Loucy (cell line): ENCODE results near the gene PRMT6.
"Not testable (repeated sequence)": the region's sequence is repeated elsewhere in the genome, so short reads cannot be mapped to it uniquely, and the experiment has no call there.

Source experiments
- H2AFZ ChIP-seq: fragments of 200-600 bp; sonication (generic); 2 replicates; pipeline ENCODE4 v1.6.0; 2016; ENCODE audit warnings: antibody characterized with exemption, mild to moderate bottlenecking, low read length, moderate library complexity
- H3F3A ChIP-seq: fragments of 200-600 bp; 2 replicates; pipeline ENCODE4 v1.6.0; 2016; ENCODE audit warnings: antibody characterized with exemption, low read depth, mild to moderate bottlenecking
- H3K27me3 ChIP-seq: fragments of 200-600 bp; sonication (generic); 2 replicates; pipeline ENCODE4 v1.6.1; 2014; ENCODE audit warnings: low read length, mild to moderate bottlenecking; ENCODE audit not compliant: insufficient read depth, poor library complexity, severe bottlenecking
- H3K36me3 ChIP-seq: fragments of 200-600 bp; sonication (generic); 2 replicates; pipeline ENCODE4 v1.6.1; 2016; ENCODE audit warnings: low read length; ENCODE audit not compliant: insufficient read depth
- H3K4me1 ChIP-seq: fragments of 200-600 bp; sonication (generic); 2 replicates; pipeline ENCODE4 v1.5.1; 2014; ENCODE audit warnings: low read length, mild to moderate bottlenecking; ENCODE audit not compliant: insufficient read depth, poor library complexity, severe bottlenecking
- H3K4me2 ChIP-seq: fragments of 200-600 bp; sonication (generic); 2 replicates; pipeline ENCODE4 v1.6.0; 2014; ENCODE audit warnings: antibody characterized with exemption, low read length, low read depth, mild to moderate bottlenecking; ENCODE audit not compliant: poor library complexity, severe bottlenecking
- H3K4me3 ChIP-seq: fragments of 200-600 bp; sonication (generic); 2 replicates; pipeline ENCODE4 v1.5.1; 2014; ENCODE audit warnings: low read length, mild to moderate bottlenecking, mixed read lengths; ENCODE audit not compliant: poor library complexity, severe bottlenecking
- H3K79me2 ChIP-seq: fragments of 200-600 bp; sonication (generic); 2 replicates; pipeline ENCODE4 v1.6.1; 2014; ENCODE audit warnings: low read length; ENCODE audit not compliant: insufficient read depth
- H3K9ac ChIP-seq: fragments of 200-600 bp; sonication (generic); 2 replicates; pipeline ENCODE4 v1.6.0; 2014; ENCODE audit warnings: mild to moderate bottlenecking, low read depth, low read length, moderate library complexity; ENCODE audit not compliant: poor library complexity, severe bottlenecking
- H3K9me2 ChIP-seq: fragments of 200-600 bp; sonication (generic); replicated peaks from 2 replicates; pipeline ENCODE4 v1.6.1; 2016; ENCODE audit warnings: low read depth, low read length, mixed read lengths
- H3K9me3 ChIP-seq: fragments of 200-600 bp; sonication (generic); 2 replicates; pipeline ENCODE4 v1.6.1; 2014; ENCODE audit warnings: mild to moderate bottlenecking, antibody characterized with exemption, low read length, low read depth; ENCODE audit not compliant: insufficient read depth
- H4K20me1 ChIP-seq: fragments of 200-600 bp; sonication (generic); 2 replicates; pipeline ENCODE4 v1.6.0; 2014; ENCODE audit warnings: antibody characterized with exemption, low read length, mild to moderate bottlenecking; ENCODE audit not compliant: insufficient read depth, poor library complexity, severe bottlenecking
- CTCF ChIP-seq: fragments of 200-600 bp; sonication (generic); conservative IDR thresholded peaks from 2 replicates; pipeline ENCODE4 v1.5.1; 2014; ENCODE audit warnings: mild to moderate bottlenecking, antibody characterized with exemption, low read length
- EZH2phosphoT487 ChIP-seq: fragments of 200-600 bp; IDR thresholded peaks from 2 replicates; pipeline ENCODE4 v1.6.1; 2018; ENCODE audit warnings: antibody characterized with exemption, mild to moderate bottlenecking, moderate library complexity, borderline replicate concordance

PRMT6 gene

GRCh38 chr1:107081102-107081501 lies 24.6 kb downstream of the PRMT6 start:
- Histone ChIP-seq H3K79me2 (no peaks in the 10 kb centered on the region), H3K9ac (no peak overlapping the region), H3K9me3 (no peaks in the 10 kb centered on the region), H3K4me1 (no peaks in the 10 kb centered on the region), H3K4me3 (no peak overlapping the region), H3K36me3 (no peaks in the 10 kb centered on the region), H3K4me2 (no peak overlapping the region), H3K27me3 (peaks cover 6% of the 10 kb centered on the region), H2AFZ (no peak overlapping the region), H4K20me1 (no peaks in the 10 kb centered on the region), H3F3A (no peaks in the 10 kb centered on the region), H3K9me2 (no peaks in the 10 kb centered on the region)
- TF ChIP-seq EZH2phosphoT487 (no peak), CTCF (no peak)

- Histone ChIP-seq H3F3A (no peaks in the 10 kb centered on the region), H2AFZ (no peak overlapping the region), H3K4me1 (no peaks in the 10 kb centered on the region), H3K27me3 (no peaks in the 10 kb centered on the region), H3K9me3 (no peaks in the 10 kb centered on the region), H3K4me2 (no peak overlapping the region), H3K9ac (no peak overlapping the region), H4K20me1 (no peaks in the 10 kb centered on the region), H3K36me3 (no peaks in the 10 kb centered on the region), H3K4me3 (no peak overlapping the region), H3K9me2 (no peaks in the 10 kb centered on the region), H3K79me2 (no peaks in the 10 kb centered on the region)
- TF ChIP-seq EZH2phosphoT487 (no peak), CTCF (no peak)
Measured at GRCh38 chr1:107091418-107091817, 34.9 kb downstream of the PRMT6 start.

GRCh38 chr1:107093395-107093794 lies 36.9 kb downstream of the PRMT6 start:
- H3K9me3 ChIP-seq, H3K9me2 ChIP-seq, H3K4me1 ChIP-seq, H3K27me3 ChIP-seq, H3K4me2 ChIP-seq, H3K9ac ChIP-seq, H3K4me3 ChIP-seq, H3F3A ChIP-seq, H3K79me2 ChIP-seq, H4K20me1 ChIP-seq, H2AFZ ChIP-seq, H3K36me3 ChIP-seq: not testable (repeated sequence)

- no peaks in the 10 kb centered on the region for H3K9me2 ChIP-seq
- H3K4me3 ChIP-seq: no peak overlapping the region
- H3K4me1 ChIP-seq: no peaks in the 10 kb centered on the region
- no peaks in the 10 kb centered on the region for H3K9me3 ChIP-seq
- no peak overlapping the region for H3K4me2 ChIP-seq
- H3K79me2 ChIP-seq: no peaks in the 10 kb centered on the region
- H3K36me3 ChIP-seq: no peaks in the 10 kb centered on the region
- H3K9ac ChIP-seq: no peak overlapping the region
- no peaks in the 10 kb centered on the region for H3F3A ChIP-seq
- no peaks in the 10 kb centered on the region for H3K27me3 ChIP-seq
- TF ChIP-seq CTCF: no peak
- TF ChIP-seq EZH2phosphoT487: no peak
- H2AFZ ChIP-seq: no peak overlapping the region
- no peaks in the 10 kb centered on the region for H4K20me1 ChIP-seq
Measured at GRCh38 chr1:107095647-107096046, 39.2 kb downstream of the PRMT6 start.
